ENCODE results near the gene SAMM50.
"Not testable (repeated sequence)": the region's sequence is repeated elsewhere in the genome, so short reads cannot be mapped to it uniquely, and the experiment has no call there.

The SAMM50 gene

GRCh38 chr22:44001521-44001920 lies 46.3 kb downstream of the SAMM50 start:
- no peak for DNase-seq (ENCODE audit: low spot score)

- DNase-seq (ENCODE audit: low spot score), result no peak
Observed at GRCh38 chr22:44002324-44002723, 47.1 kb downstream of the SAMM50 start.

- DNase-seq (ENCODE audit: low spot score), result no peak
Observed at GRCh38 chr22:44002997-44003396, 47.8 kb downstream of the SAMM50 start.

- DNase-seq (ENCODE audit: low spot score), result no peak
Observed at GRCh38 chr22:44003405-44004103, 48.3 kb downstream of the SAMM50 start.

- DNase-seq (ENCODE audit: low spot score), result no peak
Observed at GRCh38 chr22:44004104-44004460, 48.8 kb downstream of the SAMM50 start.

DNA sequence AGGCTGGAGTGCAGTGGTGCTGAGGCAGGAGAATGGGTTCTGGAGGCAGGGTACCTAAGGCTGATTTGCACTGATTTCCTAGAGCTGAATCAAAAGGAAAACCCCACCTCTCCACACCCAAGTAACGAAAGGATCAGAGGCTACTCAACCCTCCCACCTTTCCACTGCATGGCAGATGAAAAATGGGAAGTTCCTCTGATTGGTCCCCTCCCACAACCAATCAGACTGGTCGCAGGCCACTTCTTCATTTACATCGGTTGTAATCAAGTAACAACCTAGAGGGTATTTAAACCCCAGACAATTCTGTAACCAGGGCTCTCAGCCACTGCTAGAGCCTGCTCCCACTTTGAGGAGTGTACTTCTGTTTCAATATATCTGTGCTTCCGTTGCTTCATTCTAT lies 50.3 kb downstream of the SAMM50 start:
- DNase-seq (ENCODE audit: low spot score), result no peak

GRCh38 chr22:44012162-44012561 lies 56.9 kb downstream of the SAMM50 start:
- DNase-seq (ENCODE audit: low spot score), result no peak

DNA sequence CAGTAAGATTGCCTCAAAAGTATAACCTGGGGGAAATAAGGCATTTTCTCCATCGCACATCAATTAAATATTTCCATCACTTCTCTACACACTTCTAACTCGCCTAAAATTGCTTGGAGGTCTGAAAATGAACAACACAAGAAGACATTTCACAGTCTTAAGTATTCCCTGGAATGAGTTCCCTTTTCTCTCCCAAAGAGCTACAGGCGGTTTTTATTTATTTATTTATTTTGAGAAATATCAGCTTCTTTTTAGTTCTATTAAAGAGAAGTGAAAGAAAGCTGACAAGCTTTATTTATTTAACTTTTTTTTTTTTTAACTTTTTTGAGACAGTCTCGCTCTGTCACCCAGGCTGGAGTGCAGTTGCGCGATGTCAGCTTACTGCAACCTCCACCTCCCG lies 57.3 kb downstream of the SAMM50 start:
- DNase-seq (ENCODE audit: low spot score), result no peak

GRCh38 chr22:44014241-44014640 lies 59.0 kb downstream of the SAMM50 start:
- no peak for DNase-seq (ENCODE audit: low spot score)

- DNase-seq (ENCODE audit: low spot score), result not testable (repeated sequence)
Observed at GRCh38 chr22:44016586-44016985, 61.3 kb downstream of the SAMM50 start.

DNA sequence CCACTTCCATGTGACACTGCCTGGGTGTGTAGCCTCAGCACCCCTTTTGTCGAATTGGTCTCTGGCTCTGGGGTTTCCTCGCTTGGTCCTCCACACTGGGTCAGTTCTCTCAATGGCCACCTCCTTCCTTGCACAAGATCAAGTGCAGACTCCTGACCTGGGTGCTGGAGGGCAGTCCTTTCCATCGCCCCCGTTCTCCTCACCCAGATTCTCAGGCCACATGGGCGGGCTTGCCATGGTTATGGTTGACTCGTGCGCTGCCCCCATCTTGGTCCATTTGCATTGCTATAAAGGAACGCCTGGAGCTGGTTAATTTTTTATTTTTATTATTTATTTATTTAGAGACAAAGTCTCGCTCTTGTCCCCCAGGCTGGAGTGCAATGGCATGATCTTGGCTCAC lies 63.4 kb downstream of the SAMM50 start:
- DNase-seq (ENCODE audit: low spot score), result no peak

GRCh38 chr22:44019416-44019815 lies 64.2 kb downstream of the SAMM50 start:
- no peak for DNase-seq (ENCODE audit: low spot score)

GRCh38 chr22:44019846-44020245 lies 64.6 kb downstream of the SAMM50 start:
- DNase-seq (ENCODE audit: low spot score), result peak; percentile 70

DNA sequence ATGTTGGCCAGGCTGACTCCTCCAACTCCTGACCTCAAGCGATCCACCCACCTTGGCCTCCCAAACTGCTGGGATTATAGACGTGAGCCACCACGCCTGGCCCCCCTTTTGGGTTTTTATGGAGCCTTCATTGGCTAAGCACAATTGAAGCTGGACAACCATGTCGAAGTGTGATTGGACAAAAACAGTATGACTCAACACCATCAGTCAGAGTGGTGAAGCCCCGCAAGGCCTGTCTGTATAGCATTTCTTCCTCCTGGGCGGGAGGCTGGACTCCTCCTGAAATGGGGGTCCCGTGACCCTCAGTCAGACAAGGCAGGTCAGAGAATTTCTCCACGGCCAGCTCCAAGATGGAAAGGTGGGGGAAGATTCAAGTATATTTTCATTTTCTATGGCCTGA lies 65.7 kb downstream of the SAMM50 start:
- DNase-seq (ENCODE audit: low spot score), result peak; percentile 41

DNA sequence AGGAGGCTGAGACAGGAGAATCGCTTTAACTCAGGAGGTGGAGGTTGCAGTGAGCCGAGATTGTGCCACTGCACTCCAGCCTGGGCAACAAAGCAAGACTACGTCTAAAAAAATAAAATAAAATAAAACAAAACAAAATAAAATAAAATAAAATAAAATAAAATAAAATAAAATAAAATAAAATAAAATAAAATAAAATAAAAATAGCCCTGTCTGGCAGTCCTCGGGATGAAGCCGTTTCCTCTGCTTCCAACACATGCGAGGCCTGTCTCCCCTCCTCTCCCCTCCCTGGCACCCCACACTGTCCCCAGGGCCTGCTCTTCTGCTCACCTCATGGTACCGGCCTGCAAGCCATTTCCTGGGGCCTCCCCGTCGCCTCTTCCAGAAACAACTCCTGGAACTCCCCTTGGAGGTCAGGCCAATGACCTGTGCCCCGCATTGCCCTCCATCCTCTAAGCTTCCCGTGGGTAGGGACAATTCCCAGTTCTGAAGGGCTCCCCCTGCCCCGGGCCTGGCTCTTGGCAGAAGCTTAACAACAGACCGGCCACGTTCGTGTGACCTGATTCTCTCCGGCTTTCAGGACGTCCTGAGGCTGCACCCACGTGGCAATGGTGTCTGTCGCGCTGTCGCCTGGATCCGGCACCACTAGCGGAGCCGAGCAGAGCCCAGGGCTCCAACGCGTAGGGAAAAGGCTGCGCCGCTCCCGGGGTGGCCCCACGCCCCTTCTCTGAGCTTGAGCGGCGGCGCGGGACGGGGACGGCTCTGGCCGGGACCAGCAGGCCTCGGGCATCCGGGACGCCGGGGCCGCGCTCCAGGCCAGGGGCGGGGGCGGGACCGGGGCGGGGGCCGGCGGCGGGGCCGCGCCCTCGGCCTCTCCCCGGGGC lies 68.4 kb downstream of the SAMM50 start:
- DNase-seq (ENCODE audit: low spot score), result peak; percentile 61

GRCh38 chr22:44024288-44024921 lies 69.2 kb downstream of the SAMM50 start, which contains the start of gene PARVB:
TSS of gene PARVB (plus strand) at chr22:44024302. CDS start at chr22:44024340, 38 bp downstream.
- peak; percentile 37 for DNase-seq (ENCODE audit: low spot score)

- no peak for DNase-seq (ENCODE audit: low spot score)
Observed at GRCh38 chr22:44025171-44026065, 70.2 kb downstream of the SAMM50 start.

DNA sequence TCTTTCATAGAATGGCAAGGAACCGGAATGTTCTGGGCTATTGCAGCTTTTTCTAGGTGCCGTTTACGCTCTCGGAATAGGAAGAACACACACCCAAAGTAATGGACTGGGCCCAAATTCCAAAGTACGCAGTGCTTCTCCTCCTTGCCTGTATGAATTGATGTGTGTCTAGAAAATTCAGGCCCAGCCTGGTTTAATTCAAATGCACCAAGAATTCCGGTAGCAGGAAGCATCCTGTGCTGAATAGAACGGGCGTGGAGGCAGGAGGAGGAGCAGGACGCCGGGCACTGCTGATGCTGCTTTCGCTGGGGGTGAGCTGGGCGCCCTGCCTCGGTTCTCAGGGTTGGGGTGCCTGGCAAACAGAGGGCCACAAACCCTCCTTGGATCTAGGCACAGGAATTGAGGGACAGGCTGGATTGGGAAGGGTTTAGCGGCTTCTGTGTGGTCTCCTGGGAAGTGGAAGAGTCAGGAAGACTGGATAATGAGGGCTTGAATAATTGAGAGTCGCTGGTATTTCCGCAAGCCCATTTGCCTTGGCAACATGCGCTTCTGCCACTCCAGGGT lies 70.9 kb downstream of the SAMM50 start:
- DNase-seq (ENCODE audit: low spot score), result peak; percentile 37

DNA sequence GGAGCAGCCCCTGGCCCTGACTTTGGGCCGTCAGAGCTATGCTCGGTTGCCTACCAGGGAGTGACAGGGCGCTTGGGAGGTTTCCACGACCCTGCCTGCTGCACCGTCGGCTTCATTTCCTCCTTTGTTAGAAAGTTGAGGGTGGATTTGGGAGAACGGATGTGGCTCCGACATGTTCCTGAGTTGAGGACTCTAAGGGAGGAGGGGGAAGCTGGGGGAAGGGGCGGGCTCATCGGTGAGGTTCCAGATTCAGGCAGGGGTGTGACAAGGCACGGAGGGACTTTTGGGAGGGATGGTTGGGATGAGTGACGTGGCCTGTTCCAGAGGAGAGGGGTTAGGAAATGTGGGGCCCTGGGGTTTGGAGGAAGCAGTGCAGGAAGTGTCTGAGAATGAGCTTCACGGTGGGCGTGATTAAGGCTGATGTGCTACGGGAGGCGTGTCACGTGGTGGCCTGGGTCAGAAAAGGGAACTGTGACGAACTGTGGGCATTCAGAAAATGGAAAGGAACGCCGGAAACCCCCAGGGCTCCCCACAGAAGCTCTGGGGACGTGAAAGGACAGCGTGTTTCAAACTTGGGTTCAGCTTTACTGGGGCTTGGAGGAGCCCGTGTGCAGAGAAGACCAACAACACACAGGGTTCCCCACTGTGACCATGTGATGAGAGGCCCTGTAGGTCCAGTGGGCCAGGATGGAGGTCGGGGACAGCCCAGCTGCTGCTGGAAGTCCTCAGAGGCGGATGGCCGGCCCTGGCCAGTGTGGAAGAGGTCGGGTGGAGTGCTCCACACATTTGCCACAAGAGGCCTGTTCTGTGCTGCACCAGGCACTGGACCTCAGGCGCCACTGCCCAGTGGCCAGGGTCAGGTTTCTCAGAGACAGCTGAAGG lies 71.6 kb downstream of the SAMM50 start:
- DNase-seq (ENCODE audit: low spot score), result peak; percentile 88

DNA sequence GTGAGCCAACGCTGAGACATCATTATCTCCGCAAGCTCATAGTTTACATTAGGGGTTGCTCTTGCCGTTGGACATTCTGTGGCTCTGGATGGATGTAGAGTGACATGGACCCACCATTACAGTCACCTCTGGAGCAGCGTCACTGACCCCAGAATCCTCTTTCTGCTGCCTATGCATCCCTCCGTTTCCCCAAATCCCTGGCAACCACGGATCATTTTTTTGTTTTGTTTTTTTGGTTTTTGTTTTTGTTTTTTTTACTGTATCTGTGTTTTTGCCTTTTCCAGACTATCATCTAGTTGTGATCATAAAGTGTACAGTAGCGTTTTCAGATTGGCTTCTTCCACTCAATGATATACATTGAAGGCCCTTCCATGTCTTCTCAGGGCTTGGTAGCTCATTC lies 72.8 kb downstream of the SAMM50 start:
- DNase-seq (ENCODE audit: low spot score), result no peak

Measured in AG08395 (cell line).